Measurements from ENCODE around the gene PLXNB1.

DNA sequence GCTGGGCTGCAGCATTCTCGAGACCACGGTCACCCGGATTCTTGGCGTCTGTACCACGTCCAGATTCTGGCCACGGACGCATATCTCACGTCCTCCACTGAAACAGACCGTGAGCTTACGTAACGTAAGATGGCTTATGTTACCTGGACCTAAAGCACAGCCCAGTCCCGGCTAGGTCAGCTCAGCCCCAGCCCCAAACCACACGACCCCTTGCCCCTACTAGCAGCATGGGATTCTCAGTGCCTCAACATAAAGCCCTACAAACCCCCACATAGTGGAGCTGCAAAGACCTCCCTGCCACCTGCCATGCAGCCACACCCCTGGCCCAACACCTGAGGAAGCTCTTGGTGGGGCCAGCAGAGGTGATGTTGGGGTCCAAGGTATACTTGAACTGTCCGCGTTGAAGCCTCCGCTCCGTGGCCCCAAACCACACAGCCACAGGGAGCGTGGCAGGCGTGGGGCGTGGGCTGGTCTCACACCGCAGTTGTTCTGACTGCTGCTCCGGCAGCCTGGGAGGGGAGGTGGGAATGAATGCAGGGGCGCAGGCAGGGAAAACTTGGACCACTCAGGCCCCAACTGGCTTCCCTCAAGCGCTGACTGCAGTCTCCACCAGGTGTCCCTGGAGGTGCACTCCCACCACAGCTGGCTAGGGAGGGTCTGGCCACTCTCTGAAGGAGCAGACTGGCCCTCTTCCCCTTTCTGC, 14.5 kb downstream of the PLXNB1 start:
- TF ChIP-seq, protein P1, sequence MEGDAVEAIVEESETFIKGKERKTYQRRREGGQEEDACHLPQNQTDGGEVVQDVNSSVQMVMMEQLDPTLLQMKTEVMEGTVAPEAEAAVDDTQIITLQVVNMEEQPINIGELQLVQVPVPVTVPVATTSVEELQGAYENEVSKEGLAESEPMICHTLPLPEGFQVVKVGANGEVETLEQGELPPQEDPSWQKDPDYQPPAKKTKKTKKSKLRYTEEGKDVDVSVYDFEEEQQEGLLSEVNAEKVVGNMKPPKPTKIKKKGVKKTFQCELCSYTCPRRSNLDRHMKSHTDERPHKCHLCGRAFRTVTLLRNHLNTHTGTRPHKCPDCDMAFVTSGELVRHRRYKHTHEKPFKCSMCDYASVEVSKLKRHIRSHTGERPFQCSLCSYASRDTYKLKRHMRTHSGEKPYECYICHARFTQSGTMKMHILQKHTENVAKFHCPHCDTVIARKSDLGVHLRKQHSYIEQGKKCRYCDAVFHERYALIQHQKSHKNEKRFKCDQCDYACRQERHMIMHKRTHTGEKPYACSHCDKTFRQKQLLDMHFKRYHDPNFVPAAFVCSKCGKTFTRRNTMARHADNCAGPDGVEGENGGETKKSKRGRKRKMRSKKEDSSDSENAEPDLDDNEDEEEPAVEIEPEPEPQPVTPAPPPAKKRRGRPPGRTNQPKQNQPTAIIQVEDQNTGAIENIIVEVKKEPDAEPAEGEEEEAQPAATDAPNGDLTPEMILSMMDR (IDR thresholded peaks at IDR 0.05), result no peak
- TF ChIP-seq, protein P2, sequence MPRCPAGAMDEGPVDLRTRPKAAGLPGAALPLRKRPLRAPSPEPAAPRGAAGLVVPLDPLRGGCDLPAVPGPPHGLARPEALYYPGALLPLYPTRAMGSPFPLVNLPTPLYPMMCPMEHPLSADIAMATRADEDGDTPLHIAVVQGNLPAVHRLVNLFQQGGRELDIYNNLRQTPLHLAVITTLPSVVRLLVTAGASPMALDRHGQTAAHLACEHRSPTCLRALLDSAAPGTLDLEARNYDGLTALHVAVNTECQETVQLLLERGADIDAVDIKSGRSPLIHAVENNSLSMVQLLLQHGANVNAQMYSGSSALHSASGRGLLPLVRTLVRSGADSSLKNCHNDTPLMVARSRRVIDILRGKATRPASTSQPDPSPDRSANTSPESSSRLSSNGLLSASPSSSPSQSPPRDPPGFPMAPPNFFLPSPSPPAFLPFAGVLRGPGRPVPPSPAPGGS (IDR thresholded peaks at IDR 0.05), result no peak
- TF ChIP-seq RCOR1 (IDR thresholded peaks at IDR 0.05; ENCODE audit: low read depth, low read length) (no peak), TFCP2L1 (CRISPR knock-in tag; IDR thresholded peaks at IDR 0.05) (no peak), MAFK (IDR thresholded peaks at IDR 0.05; ENCODE audit: partially characterized antibody) (no peak), NR3C1 (IDR thresholded peaks at IDR 0.05) (no peak)
- TF ChIP-seq, protein P3, sequence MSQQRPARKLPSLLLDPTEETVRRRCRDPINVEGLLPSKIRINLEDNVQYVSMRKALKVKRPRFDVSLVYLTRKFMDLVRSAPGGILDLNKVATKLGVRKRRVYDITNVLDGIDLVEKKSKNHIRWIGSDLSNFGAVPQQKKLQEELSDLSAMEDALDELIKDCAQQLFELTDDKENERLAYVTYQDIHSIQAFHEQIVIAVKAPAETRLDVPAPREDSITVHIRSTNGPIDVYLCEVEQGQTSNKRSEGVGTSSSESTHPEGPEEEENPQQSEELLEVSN (IDR thresholded peaks at IDR 0.05; ENCODE audit: borderline replicate concordance, low read depth), result no peak

All from A549 (cell line).